Amniotic stem cell (primary cell): Measurements from ENCODE around the gene SSTR3.
"Not testable (repeated sequence)": the region's sequence is repeated elsewhere in the genome, so short reads cannot be mapped to it uniquely, and the experiment has no call there.

Source experiments
- DNase-seq: peaks from one replicate; lab custom pipeline; 2025; lab: John Stamatoyannopoulos, UW

Gene SSTR3

GRCh38 chr22:37181681-37182080 is 30.6 kb downstream of the SSTR3 start:
- DNase-seq = no peak

- no peak for DNase-seq
Measured at GRCh38 chr22:37180531-37181231, 31.6 kb downstream of the SSTR3 start.

- DNase-seq = no peak
Measured at GRCh38 chr22:37179622-37180420, 32.5 kb downstream of the SSTR3 start.

- DNase-seq = no peak
Measured at GRCh38 chr22:37179126-37179470, 33.2 kb downstream of the SSTR3 start.

- no peak for DNase-seq
Measured at GRCh38 chr22:37178350-37179125, 33.7 kb downstream of the SSTR3 start.

GRCh38 chr22:37177755-37178154 is 34.5 kb downstream of the SSTR3 start:
- no peak for DNase-seq

- no peak for DNase-seq
Measured at GRCh38 chr22:37177221-37177620, 35.1 kb downstream of the SSTR3 start.

- DNase-seq = no peak
Measured at GRCh38 chr22:37176464-37177061, 35.7 kb downstream of the SSTR3 start.

GRCh38 chr22:37175414-37176281 is 36.6 kb downstream of the SSTR3 start:
- no peak for DNase-seq

GRCh38 chr22:37174964-37175363 is 37.3 kb downstream of the SSTR3 start:
- DNase-seq = no peak

- no peak for DNase-seq
Measured at GRCh38 chr22:37173709-37174108, 38.6 kb downstream of the SSTR3 start.

GRCh38 chr22:37172266-37173245 is 39.7 kb downstream of the SSTR3 start:
- DNase-seq = no peak

- no peak for DNase-seq
Measured at GRCh38 chr22:37171662-37172061, 40.6 kb downstream of the SSTR3 start.

GRCh38 chr22:37170689-37171405 is 41.4 kb downstream of the SSTR3 start:
- not testable (repeated sequence) for DNase-seq

GRCh38 chr22:37169947-37170688 is 42.2 kb downstream of the SSTR3 start:
- no peak for DNase-seq

GRCh38 chr22:37169406-37169805 is 42.9 kb downstream of the SSTR3 start:
- no peak for DNase-seq

GRCh38 chr22:37167981-37168647 is 44.2 kb downstream of the SSTR3 start:
- DNase-seq = no peak
